GM18520 (cell line): ENCODE results near the gene ASS1.

Experiments
- ATAC-seq: cut with Tn5 transposase; IDR thresholded peaks from one replicate; pipeline ENCODE4 v1.9.1; 2021; ENCODE audit not compliant: unreplicated experiment

ASS1 gene

GRCh38 chr9:130418776-130419175 is 26.0 kb upstream of the ASS1 start:
- no peak for ATAC-seq

- ATAC-seq, result no peak
These were observed 25.2 kb upstream of the ASS1 start for GRCh38 chr9:130419521-130420035.

DNA sequence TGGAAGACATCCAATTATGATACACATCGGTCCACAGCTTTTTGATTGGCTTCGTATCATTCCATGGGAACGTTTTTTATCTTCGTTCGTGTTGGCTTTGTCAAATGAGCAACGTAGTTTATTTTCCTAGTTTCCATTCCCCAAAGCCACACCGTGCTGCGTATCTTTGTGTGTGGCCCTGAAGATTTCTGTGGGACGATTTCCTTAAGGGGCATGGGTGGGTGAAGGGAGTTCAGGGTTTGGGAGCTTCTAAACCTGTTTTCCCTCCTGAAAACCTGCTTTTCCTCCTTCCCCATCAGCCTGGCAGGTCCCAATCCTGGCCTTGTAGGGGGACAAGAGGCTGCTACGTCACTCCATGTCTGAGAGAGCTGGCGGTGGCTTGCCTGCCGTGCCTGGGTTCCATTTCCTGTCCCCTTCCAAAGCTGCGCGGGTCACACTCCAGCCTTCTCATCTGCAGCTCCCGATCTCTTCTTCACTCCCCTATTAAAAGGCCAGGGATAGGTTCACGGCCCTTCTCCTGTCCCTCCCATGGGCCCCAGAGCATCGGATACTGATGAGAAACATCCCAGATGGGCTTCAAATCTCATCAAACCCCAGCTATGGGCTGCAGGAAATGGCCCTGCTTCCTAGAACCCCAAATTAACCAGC is 23.5 kb upstream of the ASS1 start:
- no peak for ATAC-seq

- ATAC-seq, result no peak
These were observed 22.9 kb upstream of the ASS1 start for GRCh38 chr9:130421802-130422276.

- no peak for ATAC-seq
These were observed 22.2 kb upstream of the ASS1 start for GRCh38 chr9:130422546-130422945.

DNA sequence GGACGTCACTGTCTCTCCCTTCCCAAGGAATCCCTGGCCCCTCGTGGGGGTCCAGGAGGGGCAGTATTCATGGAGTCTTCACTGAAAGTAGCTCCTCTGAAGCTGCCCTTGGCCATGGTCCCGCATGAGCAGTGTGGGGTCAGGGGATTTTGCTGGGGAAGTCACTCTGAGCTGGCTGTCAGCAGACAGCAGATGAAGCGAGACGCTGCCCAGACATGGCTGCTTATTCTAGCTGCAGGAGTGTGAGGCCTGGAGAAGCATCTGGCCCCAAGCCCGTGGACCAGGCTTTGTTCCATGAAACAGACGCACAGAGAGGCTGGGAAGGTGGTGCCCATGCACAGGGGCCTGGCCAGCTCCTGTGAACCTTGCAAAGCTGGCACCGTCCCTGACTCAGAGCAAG is 21.5 kb upstream of the ASS1 start:
- ATAC-seq, result no peak

GRCh38 chr9:130424595-130425454 is 19.9 kb upstream of the ASS1 start:
- no peak for ATAC-seq

DNA sequence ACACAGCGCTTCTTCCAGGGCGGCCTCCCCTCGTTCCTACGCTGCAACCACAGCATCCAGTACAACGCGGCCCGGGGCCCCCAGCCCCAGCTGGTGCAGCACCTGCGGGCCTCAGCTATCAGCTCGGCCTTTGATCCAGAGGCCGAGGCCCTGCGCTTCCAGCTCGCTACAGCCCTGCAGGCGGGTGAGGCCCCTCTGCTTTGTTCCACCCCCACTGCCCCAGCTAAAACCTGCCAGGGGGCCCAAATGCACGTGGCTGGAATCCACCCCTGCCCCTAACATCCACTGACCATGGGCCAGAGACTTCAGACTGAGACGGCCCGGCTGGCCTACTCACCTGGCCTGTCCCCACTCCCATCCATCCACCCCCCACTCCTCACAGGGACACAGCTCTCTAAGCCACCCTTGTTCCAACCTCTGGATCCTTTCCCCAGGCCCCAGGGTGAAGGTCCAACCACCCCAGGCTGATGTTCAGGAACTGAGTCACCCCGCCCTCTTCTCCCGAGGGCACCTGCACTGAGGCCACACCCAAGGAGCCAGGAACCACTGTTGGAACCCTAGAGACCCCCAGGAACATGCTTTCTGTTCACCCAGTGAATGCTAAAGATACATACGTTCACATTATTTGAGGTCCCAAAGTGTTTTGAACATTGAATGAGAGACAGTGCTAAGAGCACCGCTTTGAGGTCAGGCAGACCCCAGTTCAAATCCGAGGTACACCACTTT is 18.9 kb upstream of the ASS1 start:
- no peak for ATAC-seq

DNA sequence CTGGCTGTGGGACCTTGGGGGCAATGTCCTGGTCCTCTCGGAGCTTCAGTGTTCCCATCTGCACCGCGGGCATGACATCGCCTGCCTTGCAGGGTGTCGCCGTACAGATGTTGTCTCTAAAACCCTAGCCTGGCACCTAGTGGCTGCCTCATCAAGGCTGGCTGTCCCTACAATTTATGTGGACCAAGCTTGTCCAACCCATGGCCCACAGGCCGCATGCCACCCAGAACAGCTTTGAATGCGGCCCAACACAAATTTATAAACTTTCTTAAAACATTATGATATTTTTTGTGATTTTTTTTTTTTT is 18.3 kb upstream of the ASS1 start:
- ATAC-seq, result no peak

GRCh38 chr9:130426883-130427282 is 17.9 kb upstream of the ASS1 start:
- no peak for ATAC-seq

- no peak for ATAC-seq
These were observed 17.4 kb upstream of the ASS1 start for GRCh38 chr9:130427326-130427725.

DNA sequence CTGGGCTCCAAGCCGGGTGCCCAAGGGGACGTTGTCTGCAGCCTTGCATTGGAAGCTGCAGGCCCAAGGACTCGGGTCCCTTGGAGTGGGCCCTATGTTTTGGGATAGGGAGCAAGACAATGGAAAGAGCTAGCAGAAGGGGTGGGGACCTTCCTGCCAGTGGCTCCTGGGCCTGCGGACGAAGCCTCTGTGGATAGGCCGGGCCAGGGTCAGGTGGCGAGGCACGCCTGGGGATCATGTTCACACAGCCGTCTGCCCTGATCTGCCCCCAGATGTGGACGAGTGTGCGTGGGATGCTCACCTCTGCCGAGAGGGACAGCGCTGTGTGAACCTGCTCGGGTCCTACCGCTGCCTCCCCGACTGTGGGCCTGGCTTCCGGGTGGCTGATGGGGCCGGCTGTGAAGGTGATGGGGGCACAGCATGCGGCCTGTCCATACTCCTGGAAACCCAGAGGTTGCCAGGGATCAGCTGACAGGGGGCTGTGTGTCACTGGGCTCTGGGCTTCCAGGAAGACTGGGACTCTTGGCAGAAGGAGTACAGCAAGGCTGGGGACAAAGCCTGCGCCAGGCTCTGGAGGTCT is 16.6 kb upstream of the ASS1 start:
- ATAC-seq, result no peak

DNA sequence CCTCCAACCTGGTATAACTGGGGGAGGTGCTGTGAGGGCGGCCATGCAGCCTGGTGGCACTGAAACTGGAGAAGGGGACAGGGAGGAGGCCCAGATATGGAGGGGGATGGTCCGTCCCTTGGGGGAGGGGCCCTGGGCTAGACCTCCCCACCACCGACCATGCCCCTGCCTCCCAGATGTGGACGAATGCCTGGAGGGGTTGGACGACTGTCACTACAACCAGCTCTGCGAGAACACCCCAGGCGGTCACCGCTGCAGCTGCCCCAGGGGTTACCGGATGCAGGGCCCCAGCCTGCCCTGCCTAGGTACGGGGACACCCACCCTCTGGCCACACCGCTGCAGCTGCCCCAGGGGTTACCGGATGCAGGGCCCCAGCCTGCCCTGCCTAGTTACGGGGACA is 15.4 kb upstream of the ASS1 start:
- no peak for ATAC-seq

DNA sequence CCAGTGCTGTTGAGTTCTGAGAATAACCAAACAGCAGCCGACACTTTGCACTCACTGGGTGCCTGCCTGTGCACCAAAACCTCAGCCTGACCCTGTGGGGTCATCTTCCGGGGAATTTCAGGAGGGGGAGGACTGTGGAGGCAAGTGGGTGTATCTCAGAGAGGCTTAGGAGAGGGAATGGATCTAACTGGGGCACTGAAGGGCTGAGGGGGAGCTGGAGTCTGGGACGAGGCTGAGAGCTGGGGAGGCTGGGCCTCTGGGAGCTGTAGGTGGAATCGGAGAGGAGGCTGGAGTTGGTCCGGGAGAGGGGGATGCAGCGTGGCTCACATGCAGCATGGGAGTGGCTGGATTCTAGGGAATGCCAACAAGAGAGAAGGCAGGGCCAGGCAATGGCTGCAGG is 14.9 kb upstream of the ASS1 start:
- ATAC-seq, result no peak

- no peak for ATAC-seq
These were observed 14.5 kb upstream of the ASS1 start for GRCh38 chr9:130430232-130430631.

GRCh38 chr9:130430734-130431535 is 13.8 kb upstream of the ASS1 start:
- ATAC-seq, result no peak

- no peak for ATAC-seq
These were observed 13.0 kb upstream of the ASS1 start for GRCh38 chr9:130431536-130432303.

DNA sequence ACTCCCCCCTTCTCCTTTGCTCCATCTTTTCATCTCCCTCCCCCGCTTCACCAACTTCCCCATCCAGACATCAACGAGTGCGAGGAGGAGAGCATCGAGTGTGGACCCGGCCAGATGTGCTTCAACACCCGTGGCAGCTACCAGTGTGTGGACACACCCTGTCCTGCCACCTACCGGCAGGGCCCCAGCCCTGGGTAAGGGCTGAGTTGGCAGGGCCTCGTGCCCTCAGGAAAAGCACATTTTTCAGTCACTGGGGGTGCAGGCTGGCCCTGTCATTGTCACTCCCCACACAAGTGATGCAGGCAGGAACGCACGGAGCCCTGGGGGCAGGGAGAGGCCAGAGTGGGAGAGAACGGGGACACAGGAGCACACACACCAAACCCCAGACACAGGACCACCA is 12.4 kb upstream of the ASS1 start:
- ATAC-seq, result no peak

GRCh38 chr9:130432796-130433167 is 12.0 kb upstream of the ASS1 start:
- no peak for ATAC-seq
